ACHN (cell line): ENCODE data around the gene PCNX2.
"Not testable (repeated sequence)": the region's sequence is repeated elsewhere in the genome, so short reads cannot be mapped to it uniquely, and the experiment has no call there.

Experiments used
- DNase-seq: peaks from one replicate; pipeline ENCODE4 v3.0.0-alpha.2; 2015
- in situ Hi-C: cut with HindIII; loops from 2 replicates; pipeline ENCODE4 v1.10.0; 2017; ENCODE audit warnings: low sequenced_read_pairs, low pct_ligation_motif_present, low pct_unique_long_range_greater_than_20kb

PCNX2 gene

GRCh38 chr1:233019083-233019482, 276.4 kb downstream of the PCNX2 start:
- no peak for DNase-seq

GRCh38 chr1:233016798-233017197, 278.7 kb downstream of the PCNX2 start:
- in situ Hi-C loops: no loop called here

More at GRCh38 chr1:233019083-233019482, 276.4 kb downstream of the PCNX2 start:
- in situ Hi-C loops: no loop called here

GRCh38 chr1:233015965-233016364, 279.6 kb downstream of the PCNX2 start:
- in situ Hi-C loops: no loop called here
- no peak for DNase-seq

More at GRCh38 chr1:233016798-233017197, 278.7 kb downstream of the PCNX2 start:
- no peak for DNase-seq

- in situ Hi-C loops: no loop called here
- DNase-seq: no peak
Measured at GRCh38 chr1:233012021-233012420, 283.5 kb downstream of the PCNX2 start.

- in situ Hi-C loops: no loop called here
- no peak for DNase-seq
Measured at GRCh38 chr1:233010146-233010545, 285.4 kb downstream of the PCNX2 start.

- in situ Hi-C loops: no loop called here
Measured at GRCh38 chr1:233006541-233006973, 289.0 kb downstream of the PCNX2 start.

GRCh38 chr1:233006108-233006507, 289.4 kb downstream of the PCNX2 start:
- in situ Hi-C loops: no loop called here

More at GRCh38 chr1:233006541-233006973, 289.0 kb downstream of the PCNX2 start:
- no peak for DNase-seq

GRCh38 chr1:233005703-233006102, 289.8 kb downstream of the PCNX2 start:
- DNase-seq: no peak
- in situ Hi-C loops: no loop called here

More at GRCh38 chr1:233006108-233006507, 289.4 kb downstream of the PCNX2 start:
- no peak for DNase-seq

GRCh38 chr1:233005156-233005555, 290.4 kb downstream of the PCNX2 start:
- in situ Hi-C loops: no loop called here
- DNase-seq: no peak

GRCh38 chr1:233004451-233004850, 291.1 kb downstream of the PCNX2 start:
- in situ Hi-C loops: no loop called here
- no peak for DNase-seq

- in situ Hi-C loops, DNase-seq: not testable (repeated sequence)
Measured at GRCh38 chr1:233003638-233004037, 291.9 kb downstream of the PCNX2 start.

GRCh38 chr1:232999956-233000625, 295.4 kb downstream of the PCNX2 start:
- no peak for DNase-seq
- in situ Hi-C loops: no loop called here

GRCh38 chr1:232998646-232999045, 296.9 kb downstream of the PCNX2 start:
- DNase-seq: no peak
- in situ Hi-C loops: no loop called here

- in situ Hi-C loops: no loop called here
- no peak for DNase-seq
Measured at GRCh38 chr1:232998138-232998537, 297.4 kb downstream of the PCNX2 start.

GRCh38 chr1:232996143-232996542, 299.4 kb downstream of the PCNX2 start:
- in situ Hi-C loops: no loop called here
- no peak for DNase-seq

- in situ Hi-C loops: no loop called here
- no peak for DNase-seq
Measured at GRCh38 chr1:232995189-232995588, 300.3 kb downstream of the PCNX2 start.

- in situ Hi-C loops: no loop called here
Measured at GRCh38 chr1:232993555-232993954, 302.0 kb downstream of the PCNX2 start.

GRCh38 chr1:232992227-232992626, 303.3 kb downstream of the PCNX2 start:
- DNase-seq: no peak
- in situ Hi-C loops: no loop called here

More at GRCh38 chr1:232993555-232993954, 302.0 kb downstream of the PCNX2 start:
- DNase-seq: no peak

- DNase-seq: no peak
- in situ Hi-C loops: no loop called here
Measured at GRCh38 chr1:232991238-232991637, 304.3 kb downstream of the PCNX2 start.
